SK-N-MC (cell line): Measurements from ENCODE around the gene NHSL2.
"Not testable (repeated sequence)": the region's sequence is repeated elsewhere in the genome, so short reads cannot be mapped to it uniquely, and the experiment has no call there.

Experiments
- EZH2 ChIP-seq: fragments of 200-600 bp; sonication (generic); IDR thresholded peaks from one replicate; pipeline ENCODE4 v1.6.1; 2017; ENCODE audit warnings: antibody characterized with exemption
- POLR2AphosphoS5 ChIP-seq: IDR thresholded peaks from 2 replicates; pipeline ENCODE4 v1.6.1; 2012; ENCODE audit warnings: mild to moderate bottlenecking, low read depth, low read length, borderline replicate concordance

DNA sequence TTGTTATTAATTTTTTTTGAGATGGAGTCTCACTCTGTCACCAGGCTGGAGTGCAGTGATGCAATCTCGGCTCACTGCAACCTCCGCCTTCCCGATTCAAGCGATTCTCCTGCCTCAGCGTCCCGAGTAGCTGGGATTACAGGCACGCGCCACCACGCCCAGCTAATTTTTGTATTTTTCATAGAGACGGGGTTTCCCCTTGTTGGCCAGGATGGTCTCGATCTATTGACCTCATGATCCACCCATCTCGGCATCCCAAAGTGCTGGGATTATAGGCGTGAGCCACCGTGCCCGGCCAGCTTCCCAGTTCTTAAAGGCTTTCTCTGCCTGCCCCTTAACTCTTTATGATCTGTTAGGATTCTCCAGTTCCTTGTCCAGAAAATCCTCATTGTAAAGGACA is 147.7 kb downstream of the NHSL2 start:
- not testable (repeated sequence) for TF ChIP-seq EZH2, POLR2AphosphoS5
